Measurements from ENCODE around the gene DAO.

GRCh38 chr12:108856428-108857157 is 23.3 kb upstream of the DAO start:
- TF ChIP-seq CTCF (conservative IDR thresholded peaks at IDR 0.05; ENCODE audit: low read depth, low read length): no peak
- TF ChIP-seq POLR2A (IDR thresholded peaks at IDR 0.05; ENCODE audit: low read depth, low read length): peak; percentile 97
- no peak for TF ChIP-seq USF2 (IDR thresholded peaks at IDR 0.05; ENCODE audit: low read depth, low read length)
- no peak for TF ChIP-seq SMC3 (IDR thresholded peaks at IDR 0.05; ENCODE audit: low read depth, low read length)

All from IMR-90 (cell line).